ENCODE measurements around the gene GPHN. TPM values are rescaled to one million over a fixed set of nuclear protein-coding genes. Genes with fewer than 3 reads are reported as not detected.

GPHN gene
- total and polyA plus RNA-seq, 10 of the 15 experiments (the other 5 are each of a cell fraction or from before 2014, with no cell fraction given), result 22.3 to 48.8 (median 33.1) TPM

DNA sequence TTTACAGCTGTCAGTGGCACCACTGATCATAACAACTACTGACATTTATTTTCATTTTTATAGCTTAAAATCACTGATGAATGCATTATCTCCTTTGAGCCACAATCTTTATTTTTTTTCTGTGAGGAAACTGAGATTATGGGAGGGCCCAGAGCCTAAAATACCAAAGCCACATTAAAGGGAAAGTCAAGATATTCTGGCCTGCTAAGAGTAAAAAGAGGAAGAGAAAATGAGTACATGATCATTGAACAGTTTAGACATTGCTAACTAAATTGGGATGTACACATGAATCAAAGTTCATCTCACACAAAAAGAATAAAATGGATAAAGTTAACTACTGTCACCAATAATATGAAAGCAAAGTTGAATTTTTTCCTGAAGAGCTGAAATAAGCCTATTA lies 510.8 kb downstream of the GPHN start (continued):
- TF ChIP-seq, protein P1, sequence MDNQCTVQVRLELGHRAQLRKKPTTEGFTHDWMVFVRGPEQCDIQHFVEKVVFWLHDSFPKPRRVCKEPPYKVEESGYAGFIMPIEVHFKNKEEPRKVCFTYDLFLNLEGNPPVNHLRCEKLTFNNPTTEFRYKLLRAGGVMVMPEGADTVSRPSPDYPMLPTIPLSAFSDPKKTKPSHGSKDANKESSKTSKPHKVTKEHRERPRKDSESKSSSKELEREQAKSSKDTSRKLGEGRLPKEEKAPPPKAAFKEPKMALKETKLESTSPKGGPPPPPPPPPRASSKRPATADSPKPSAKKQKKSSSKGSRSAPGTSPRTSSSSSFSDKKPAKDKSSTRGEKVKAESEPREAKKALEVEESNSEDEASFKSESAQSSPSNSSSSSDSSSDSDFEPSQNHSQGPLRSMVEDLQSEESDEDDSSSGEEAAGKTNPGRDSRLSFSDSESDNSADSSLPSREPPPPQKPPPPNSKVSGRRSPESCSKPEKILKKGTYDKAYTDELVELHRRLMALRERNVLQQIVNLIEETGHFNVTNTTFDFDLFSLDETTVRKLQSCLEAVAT (IDR thresholded peaks at IDR 0.05), result no peak
- TF ChIP-seq ZNF274 (IDR thresholded peaks at IDR 0.05; ENCODE audit: insufficient read depth, insufficient read length) (no peak), NFXL1 (IDR thresholded peaks at IDR 0.05; ENCODE audit: borderline replicate concordance) (no peak), KAT2A (conservative IDR thresholded peaks at IDR 0.05; ENCODE audit: control insufficient read depth, low read depth, low read length) (no peak), YBX1 (IDR thresholded peaks at IDR 0.05) (no peak), ZSCAN29 (IDR thresholded peaks at IDR 0.05) (no peak), RELA (IDR thresholded peaks at IDR 0.05; ENCODE audit: borderline replicate concordance, partially characterized antibody) (no peak), CBX3 (IDR thresholded peaks at IDR 0.05; ENCODE audit: borderline replicate concordance, low read depth) (no peak), SMARCA5 (IDR thresholded peaks at IDR 0.05) (0 out of 2 replicates have a peak, but pooled peaks have one; percentile 55), ZNF217 (IDR thresholded peaks at IDR 0.05) (peak; percentile 88; the same call in 1 of the 2 replicates), BMI1 (IDR thresholded peaks at IDR 0.05; ENCODE audit: borderline replicate concordance) (peak; percentile 57; the same call in 1 of the 2 replicates), CREB1 (IDR thresholded peaks at IDR 0.05; ENCODE audit: low read depth) (0 out of 2 replicates have a peak, but pooled peaks have one; percentile 30), SREBF1 (IDR thresholded peaks at IDR 0.05; ENCODE audit: low read length) (no peak), IKZF2 (IDR thresholded peaks at IDR 0.05) (peak; percentile 70 to 73), RUNX3 (IDR thresholded peaks at IDR 0.05; ENCODE audit: low read length) (peak; percentile 96), IKZF1 (conservative IDR thresholded peaks at IDR 0.05) (no peak; the same call in none of the 2 replicates), FOXM1 (IDR thresholded peaks at IDR 0.05; ENCODE audit: low read depth, low read length) (0 out of 2 replicates have a peak, but pooled peaks have one; percentile 31), EED (IDR thresholded peaks at IDR 0.05; ENCODE audit: low read depth) (no peak), CREM (IDR thresholded peaks at IDR 0.05; ENCODE audit: low read depth) (peak; percentile 31; the same call in 1 of the 2 replicates), PML (IDR thresholded peaks at IDR 0.05; ENCODE audit: low read length) (no peak), SMAD5 (IDR thresholded peaks at IDR 0.05; ENCODE audit: low read depth) (no peak)
- TF ChIP-seq, protein P2, sequence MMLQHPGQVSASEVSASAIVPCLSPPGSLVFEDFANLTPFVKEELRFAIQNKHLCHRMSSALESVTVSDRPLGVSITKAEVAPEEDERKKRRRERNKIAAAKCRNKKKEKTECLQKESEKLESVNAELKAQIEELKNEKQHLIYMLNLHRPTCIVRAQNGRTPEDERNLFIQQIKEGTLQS (IDR thresholded peaks at IDR 0.05; ENCODE audit: borderline replicate concordance, extremely low read depth, low read depth, low read length), result no peak
- TF ChIP-seq, protein P3, sequence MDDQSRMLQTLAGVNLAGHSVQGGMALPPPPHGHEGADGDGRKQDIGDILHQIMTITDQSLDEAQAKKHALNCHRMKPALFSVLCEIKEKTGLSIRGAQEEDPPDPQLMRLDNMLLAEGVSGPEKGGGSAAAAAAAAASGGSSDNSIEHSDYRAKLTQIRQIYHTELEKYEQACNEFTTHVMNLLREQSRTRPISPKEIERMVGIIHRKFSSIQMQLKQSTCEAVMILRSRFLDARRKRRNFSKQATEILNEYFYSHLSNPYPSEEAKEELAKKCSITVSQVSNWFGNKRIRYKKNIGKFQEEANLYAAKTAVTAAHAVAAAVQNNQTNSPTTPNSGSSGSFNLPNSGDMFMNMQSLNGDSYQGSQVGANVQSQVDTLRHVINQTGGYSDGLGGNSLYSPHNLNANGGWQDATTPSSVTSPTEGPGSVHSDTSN (IDR thresholded peaks at IDR 0.05; ENCODE audit: insufficient replicate concordance, low read depth, low read length), result no peak
- TF ChIP-seq, protein P4, sequence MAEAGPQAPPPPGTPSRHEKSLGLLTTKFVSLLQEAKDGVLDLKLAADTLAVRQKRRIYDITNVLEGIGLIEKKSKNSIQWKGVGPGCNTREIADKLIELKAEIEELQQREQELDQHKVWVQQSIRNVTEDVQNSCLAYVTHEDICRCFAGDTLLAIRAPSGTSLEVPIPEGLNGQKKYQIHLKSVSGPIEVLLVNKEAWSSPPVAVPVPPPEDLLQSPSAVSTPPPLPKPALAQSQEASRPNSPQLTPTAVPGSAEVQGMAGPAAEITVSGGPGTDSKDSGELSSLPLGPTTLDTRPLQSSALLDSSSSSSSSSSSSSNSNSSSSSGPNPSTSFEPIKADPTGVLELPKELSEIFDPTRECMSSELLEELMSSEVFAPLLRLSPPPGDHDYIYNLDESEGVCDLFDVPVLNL (IDR thresholded peaks at IDR 0.05; ENCODE audit: low read depth, low read length), result no peak
- TF ChIP-seq, protein P5, sequence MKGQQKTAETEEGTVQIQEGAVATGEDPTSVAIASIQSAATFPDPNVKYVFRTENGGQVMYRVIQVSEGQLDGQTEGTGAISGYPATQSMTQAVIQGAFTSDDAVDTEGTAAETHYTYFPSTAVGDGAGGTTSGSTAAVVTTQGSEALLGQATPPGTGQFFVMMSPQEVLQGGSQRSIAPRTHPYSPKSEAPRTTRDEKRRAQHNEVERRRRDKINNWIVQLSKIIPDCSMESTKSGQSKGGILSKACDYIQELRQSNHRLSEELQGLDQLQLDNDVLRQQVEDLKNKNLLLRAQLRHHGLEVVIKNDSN (IDR thresholded peaks at IDR 0.05; ENCODE audit: borderline replicate concordance, extremely low read length, insufficient read depth, low read depth, low read length), result no peak
- TF ChIP-seq, protein P6, sequence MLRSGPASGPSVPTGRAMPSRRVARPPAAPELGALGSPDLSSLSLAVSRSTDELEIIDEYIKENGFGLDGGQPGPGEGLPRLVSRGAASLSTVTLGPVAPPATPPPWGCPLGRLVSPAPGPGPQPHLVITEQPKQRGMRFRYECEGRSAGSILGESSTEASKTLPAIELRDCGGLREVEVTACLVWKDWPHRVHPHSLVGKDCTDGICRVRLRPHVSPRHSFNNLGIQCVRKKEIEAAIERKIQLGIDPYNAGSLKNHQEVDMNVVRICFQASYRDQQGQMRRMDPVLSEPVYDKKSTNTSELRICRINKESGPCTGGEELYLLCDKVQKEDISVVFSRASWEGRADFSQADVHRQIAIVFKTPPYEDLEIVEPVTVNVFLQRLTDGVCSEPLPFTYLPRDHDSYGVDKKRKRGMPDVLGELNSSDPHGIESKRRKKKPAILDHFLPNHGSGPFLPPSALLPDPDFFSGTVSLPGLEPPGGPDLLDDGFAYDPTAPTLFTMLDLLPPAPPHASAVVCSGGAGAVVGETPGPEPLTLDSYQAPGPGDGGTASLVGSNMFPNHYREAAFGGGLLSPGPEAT (IDR thresholded peaks at IDR 0.05; ENCODE audit: low read depth), result 0 out of 2 replicates have a peak, but pooled peaks have one; percentile 36
